Mucosa of descending colon (tissue), 3 donors: ENCODE data around the gene NDUFA11. TPM values are rescaled to one million over a fixed set of nuclear protein-coding genes. Genes with fewer than 3 reads are reported as not detected.

ENCODE experiments used
- ATAC-seq: fragments of 200-7000 bp; cut with Tn5 transposase; one replicate; pipeline ENCODE4 v1.9.1; 2020; ENCODE audit warnings: mild to moderate bottlenecking, moderate library complexity
- DNase-seq, 3 donors: peaks; one replicate each; pipeline ENCODE4 v3.0.0-alpha.2; 2020
- H3K36me3 ChIP-seq: fragments of 200-600 bp; one replicate; pipeline ENCODE4 v1.8.0; 2021; ENCODE audit warnings: low read depth, mild to moderate bottlenecking
- H3K4me1 ChIP-seq: fragments of 200-600 bp; one replicate; pipeline ENCODE4 v1.8.0; 2021; ENCODE audit warnings: low read depth, mild to moderate bottlenecking
- H3K4me3 ChIP-seq: fragments of 200-600 bp; one replicate; pipeline ENCODE4 v1.8.0; 2021; ENCODE audit warnings: mild to moderate bottlenecking
- H3K9me3 ChIP-seq: fragments of 200-600 bp; one replicate; pipeline ENCODE4 v1.8.0; 2021; ENCODE audit warnings: mild to moderate bottlenecking
- CTCF ChIP-seq: fragments of 200-600 bp; IDR thresholded peaks from one replicate; pipeline ENCODE4 v1.8.0; 2022; ENCODE audit warnings: antibody characterized with exemption, mild to moderate bottlenecking
- intact Hi-C, 2 donors: fragments of 100-400 bp; cut with DNase I in 1 of 2; cut with micrococcal nuclease in 1 of 2; formaldehyde crosslinking; loops; one replicate each; pipeline versions ENCODE4 v1.11.0 to v1.11.1; 2022; cut with DNase I, micrococcal nuclease
- total RNA-seq, 3 donors: library from RNA; stranded (reverse); fragmentation: NEBNext Ultra II Directional in 2 of 3; extraction: Animal tissue kit (Norgen Biotek cat#: 25700) in 2 of 3; gene quantifications; one replicate each; pipeline versions ENCODE4 v1.2.1 to v1.2.4, GENCODE V29; 2021 to 2023
- donor health status: DM: no; HTN: no; CAD: no; lungs with moderate emphysema.
- donor health status: DM: no; HTN: no; CAD: no.
- donor health status: DM: no; HTN: yes; CAD: no.

Gene NDUFA11
- total RNA-seq, 3 donors from 2014 or later, result 178 to 213 (median 182) TPM

GRCh38 chr19:5934774-5935472 lies 31.3 kb upstream of the NDUFA11 start:
- Histone ChIP-seq H3K4me3 (no peak overlapping the region), H3K9me3 (no peaks in the 10 kb centered on the region), H3K36me3 (no peaks in the 10 kb centered on the region), H3K4me1 (peaks cover 13% of the 10 kb centered on the region)
- DNase-seq (no peak), ATAC-seq (no peak)
- intact Hi-C loops, result no loop called here
- TF ChIP-seq CTCF, result no peak

- H3K9me3 ChIP-seq, result no peaks in the 10 kb centered on the region
- no peak for DNase-seq
- no peak for TF ChIP-seq CTCF
- intact Hi-C loops, result no loop called here
- H3K36me3 ChIP-seq, result no peaks in the 10 kb centered on the region
- no peak for ATAC-seq
- peaks cover 13% of the 10 kb centered on the region for H3K4me1 ChIP-seq
- H3K4me3 ChIP-seq, result no peak overlapping the region
Measured at GRCh38 chr19:5934069-5934401, 30.4 kb upstream of the NDUFA11 start.

- Histone ChIP-seq H3K9me3 (no peaks in the 10 kb centered on the region), H3K4me3 (no peak overlapping the region), H3K4me1 (peaks cover 13% of the 10 kb centered on the region), H3K36me3 (no peaks in the 10 kb centered on the region)
- no peak for DNase-seq
- no peak for TF ChIP-seq CTCF
- intact Hi-C loops, result no loop called here
- ATAC-seq, result no peak
Measured at GRCh38 chr19:5933391-5934068, 29.9 kb upstream of the NDUFA11 start.

- Histone ChIP-seq H3K9me3 (no peaks in the 10 kb centered on the region), H3K4me1 (peaks cover 11% of the 10 kb centered on the region), H3K36me3 (no peaks in the 10 kb centered on the region), H3K4me3 (no peak overlapping the region)
- no peak for ATAC-seq
- no peak for DNase-seq
- TF ChIP-seq CTCF, result no peak
- intact Hi-C loops, result no loop called here
Measured at GRCh38 chr19:5932609-5933262, 29.1 kb upstream of the NDUFA11 start.

GRCh38 chr19:5932146-5932545 lies 28.6 kb upstream of the NDUFA11 start:
- Histone ChIP-seq H3K9me3 (no peaks in the 10 kb centered on the region), H3K36me3 (no peaks in the 10 kb centered on the region), H3K4me1 (peaks cover 8% of the 10 kb centered on the region), H3K4me3 (no peak overlapping the region)
- ATAC-seq (no peak), DNase-seq (no peak)
- intact Hi-C loops, result no loop called here
- no peak for TF ChIP-seq CTCF
